Ammon's horn (tissue), 1 donor: ENCODE data around the gene KIRREL3.

Source experiments
- DNase-seq: peaks from one replicate; pipeline ENCODE4 v3.0.0-alpha.2; 2016; ENCODE audit warnings: low spot score

The KIRREL3 gene

GRCh38 chr11:126914941-126915340 is 85.6 kb downstream of the KIRREL3 start:
- DNase-seq, result no peak

GRCh38 chr11:126914166-126914565 is 86.4 kb downstream of the KIRREL3 start:
- no peak for DNase-seq

- no peak for DNase-seq
Measured at GRCh38 chr11:126904520-126904919, 96.0 kb downstream of the KIRREL3 start.

- no peak for DNase-seq
Measured at GRCh38 chr11:126901783-126902182, 98.8 kb downstream of the KIRREL3 start.

GRCh38 chr11:126899961-126900748 is 100.4 kb downstream of the KIRREL3 start:
- no peak for DNase-seq

GRCh38 chr11:126898802-126899201 is 101.8 kb downstream of the KIRREL3 start:
- DNase-seq, result no peak

- no peak for DNase-seq
Measured at GRCh38 chr11:126897430-126897829, 103.1 kb downstream of the KIRREL3 start.

GRCh38 chr11:126896025-126896424 is 104.5 kb downstream of the KIRREL3 start:
- DNase-seq, result no peak

GRCh38 chr11:126893796-126894195 is 106.8 kb downstream of the KIRREL3 start:
- no peak for DNase-seq

GRCh38 chr11:126892756-126893155 is 107.8 kb downstream of the KIRREL3 start:
- no peak for DNase-seq

GRCh38 chr11:126891556-126892217 is 108.9 kb downstream of the KIRREL3 start:
- DNase-seq, result no peak

- DNase-seq, result peak; percentile 92
Measured at GRCh38 chr11:126890561-126890960, 110.0 kb downstream of the KIRREL3 start.

- DNase-seq, result no peak
Measured at GRCh38 chr11:126888115-126888712, 112.4 kb downstream of the KIRREL3 start.

- DNase-seq, result no peak
Measured at GRCh38 chr11:126886636-126887035, 113.9 kb downstream of the KIRREL3 start.

GRCh38 chr11:126886085-126886484 is 114.5 kb downstream of the KIRREL3 start:
- DNase-seq, result no peak

GRCh38 chr11:126884594-126884993 is 116.0 kb downstream of the KIRREL3 start:
- DNase-seq, result no peak

- no peak for DNase-seq
Measured at GRCh38 chr11:126884192-126884591, 116.4 kb downstream of the KIRREL3 start.

GRCh38 chr11:126880872-126881271 is 119.7 kb downstream of the KIRREL3 start:
- DNase-seq, result no peak

- no peak for DNase-seq
Measured at GRCh38 chr11:126879516-126879915, 121.1 kb downstream of the KIRREL3 start.

- DNase-seq, result peak; percentile 59
Measured at GRCh38 chr11:126878913-126879482, 121.6 kb downstream of the KIRREL3 start.

GRCh38 chr11:126874831-126875230 is 125.7 kb downstream of the KIRREL3 start:
- no peak for DNase-seq

GRCh38 chr11:126874276-126874675 is 126.3 kb downstream of the KIRREL3 start:
- DNase-seq, result no peak

- no peak for DNase-seq
Measured at GRCh38 chr11:126871792-126872191, 128.8 kb downstream of the KIRREL3 start.
